Mesenchymal stem cell (in vitro differentiated cells and primary cell): ENCODE data around the gene NTRK3.

Experiments used
- DNase-seq: peaks from one replicate; pipeline ENCODE4 v3.0.0-alpha.2; 2013
- H2AFZ ChIP-seq: one replicate; pipeline ENCODE4 v1.6.1; 2013; ENCODE audit warnings: low read depth, mild to moderate bottlenecking, control low read depth, inconsistent platforms, low read length, moderate library complexity
- H2AK5ac ChIP-seq: 2 replicates; pipeline ENCODE4 v1.6.1; 2013; ENCODE audit warnings: low read length, moderate library complexity, mild to moderate bottlenecking, inconsistent platforms; ENCODE audit not compliant: severe bottlenecking
- H2BK120ac ChIP-seq: one replicate; pipeline ENCODE4 v1.6.1; 2013; ENCODE audit warnings: low read depth, mild to moderate bottlenecking, inconsistent platforms, low read length, moderate library complexity
- H2BK12ac ChIP-seq, 2 experiments: one replicate each; pipeline ENCODE4 v1.6.1; 2013; ENCODE audit warnings: inconsistent platforms in 2 of 2, low read length in 2 of 2, mild to moderate bottlenecking in 2 of 2, moderate library complexity in 2 of 2, control low read depth in 1 of 2
- H2BK15ac ChIP-seq: one replicate; pipeline ENCODE4 v1.6.1; 2013; ENCODE audit warnings: mild to moderate bottlenecking, low read depth, inconsistent platforms; ENCODE audit not compliant: poor library complexity, severe bottlenecking
- H2BK5ac ChIP-seq: 2 replicates; pipeline ENCODE4 v1.6.1; 2013; ENCODE audit warnings: low read depth, mild to moderate bottlenecking, low read length, control low read depth, inconsistent platforms; ENCODE audit not compliant: poor library complexity, severe bottlenecking
- H3K14ac ChIP-seq, 2 experiments: one replicate each; pipeline ENCODE4 v1.6.1; 2013; ENCODE audit warnings: inconsistent platforms in 2 of 2, low read length in 2 of 2, control low read depth in 1 of 2, mild to moderate bottlenecking in 1 of 2, moderate library complexity in 1 of 2
- H3K18ac ChIP-seq, 2 experiments: one replicate each; pipeline ENCODE4 v1.6.1; 2013; ENCODE audit warnings: inconsistent platforms in 2 of 2, low read length in 2 of 2, control low read depth in 1 of 2, low read depth in 1 of 2, mild to moderate bottlenecking in 1 of 2
- H3K23ac ChIP-seq, 2 experiments: one replicate each; pipeline ENCODE4 v1.6.1; 2013; ENCODE audit warnings: inconsistent platforms in 2 of 2, low read length in 2 of 2, mild to moderate bottlenecking in 2 of 2, moderate library complexity in 2 of 2, control low read depth in 1 of 2
- H3K27ac ChIP-seq: 2 replicates; pipeline ENCODE4 v1.5.1; 2013; ENCODE audit warnings: mild to moderate bottlenecking, moderate library complexity, low read length, control low read depth, inconsistent platforms; ENCODE audit not compliant: poor library complexity, severe bottlenecking
- H3K27me3 ChIP-seq, 2 experiments: 2 replicates each; pipeline versions ENCODE4 v1.6.1 to v1.7.0; 2013; ENCODE audit warnings: low read length in 2 of 2, mild to moderate bottlenecking in 2 of 2, moderate library complexity in 2 of 2, control low read depth in 1 of 2, inconsistent platforms in 1 of 2; ENCODE audit not compliant: control insufficient read depth in 1 of 2, insufficient read depth in 1 of 2
- H3K36me3 ChIP-seq, 2 experiments: 2 replicates each; pipeline versions ENCODE4 v1.6.1 to v1.7.0; 2013; ENCODE audit warnings: low read length in 2 of 2, control low read depth in 1 of 2, inconsistent platforms in 1 of 2, low read depth in 1 of 2, mild to moderate bottlenecking in 1 of 2; ENCODE audit not compliant: insufficient read depth in 2 of 2, control insufficient read depth in 1 of 2
- H3K4ac ChIP-seq, 2 experiments: one replicate each; pipeline ENCODE4 v1.6.1; 2013; ENCODE audit warnings: inconsistent platforms in 2 of 2, low read length in 2 of 2, mild to moderate bottlenecking in 2 of 2, moderate library complexity in 2 of 2, control low read depth in 1 of 2, low read depth in 1 of 2
- H3K4me1 ChIP-seq: 2 replicates; pipeline ENCODE4 v1.6.1; 2013; ENCODE audit warnings: low read depth, low read length, control low read depth; ENCODE audit not compliant: control insufficient read depth, insufficient read depth
- H3K4me2 ChIP-seq: 2 replicates; pipeline ENCODE4 v1.6.1; 2013; ENCODE audit warnings: low read length, mild to moderate bottlenecking, inconsistent platforms; ENCODE audit not compliant: poor library complexity, severe bottlenecking
- H3K4me3 ChIP-seq, 2 experiments: 2 replicates each; pipeline versions ENCODE4 v1.5.1 to v1.7.0; 2013; ENCODE audit warnings: low read length in 2 of 2, mild to moderate bottlenecking in 2 of 2, control low read depth in 1 of 2, low read depth in 1 of 2; ENCODE audit not compliant: insufficient read depth in 1 of 2
- H3K79me1 ChIP-seq: replicated peaks from 2 replicates; pipeline ENCODE4 v1.6.1; 2013; ENCODE audit warnings: mild to moderate bottlenecking, control low read depth, low read length, inconsistent platforms; ENCODE audit not compliant: poor library complexity, severe bottlenecking
- H3K9ac ChIP-seq: 2 replicates; pipeline ENCODE4 v1.7.0; 2013; ENCODE audit warnings: mild to moderate bottlenecking, low read length, moderate library complexity
- H3K9me3 ChIP-seq: 2 replicates; pipeline ENCODE4 v1.7.0; 2013; ENCODE audit warnings: mild to moderate bottlenecking, low read length; ENCODE audit not compliant: control insufficient read depth
- H4K8ac ChIP-seq: one replicate; pipeline ENCODE4 v1.6.1; 2013; ENCODE audit warnings: inconsistent platforms, mild to moderate bottlenecking, low read length, moderate library complexity
- H4K91ac ChIP-seq: one replicate; pipeline ENCODE4 v1.6.1; 2013; ENCODE audit warnings: mild to moderate bottlenecking, low read length, inconsistent platforms
- WGBS: methylation state at CpG from one replicate; pipeline ENCODE4 v1.1.7; 2013; ENCODE audit warnings: mixed read lengths; 5-methylcytosine and 5-hydroxymethylcytosine counted together

NTRK3 gene

GRCh38 chr15:88057836-88058235 is 198.7 kb downstream of the NTRK3 start:
- Histone ChIP-seq H4K91ac (no peak overlapping the region), H2BK12ac (no peak overlapping the region), H4K8ac (no peak overlapping the region), H2BK15ac (no peak overlapping the region), H3K9ac (no peak overlapping the region), H3K4ac (no peak overlapping the region), H3K18ac (no peak overlapping the region), H3K36me3 (no peaks in the 10 kb centered on the region), H3K27ac (no peak overlapping the region), H3K79me1 (no peaks in the 10 kb centered on the region), H2AK5ac (no peak overlapping the region), H3K14ac (no peak overlapping the region), H3K4me1 (no peaks in the 10 kb centered on the region), H2AFZ (no peak overlapping the region), H3K4me2 (no peak overlapping the region), H2BK5ac (no peak overlapping the region), H2BK120ac (no peak overlapping the region), H3K27me3 (peaks cover 0 to 6% of the 10 kb centered on the region in 2 experiments), H3K23ac (no peak overlapping the region), H3K4me3 (no peak overlapping the region), H3K9me3 (no peaks in the 10 kb centered on the region)
- DNase-seq = no peak
- WGBS = 78% methylated on average over 8 of the region's 9 CpGs

GRCh38 chr15:88049506-88049905 is 207.0 kb downstream of the NTRK3 start:
- no peak overlapping the region for H4K91ac ChIP-seq
- H2AFZ ChIP-seq = no peak overlapping the region

GRCh38 chr15:88048755-88049154 is 207.8 kb downstream of the NTRK3 start:
- Histone ChIP-seq H3K4ac (no peak overlapping the region), H3K27me3 (peaks cover 0 to 17% of the 10 kb centered on the region in 2 experiments), H3K4me2 (no peak overlapping the region), H3K14ac (no peak overlapping the region), H3K9ac (no peak overlapping the region), H3K18ac (no peak overlapping the region), H3K23ac (no peak overlapping the region), H2AK5ac (no peak overlapping the region), H3K9me3 (no peaks in the 10 kb centered on the region), H4K91ac (no peak overlapping the region), H2AFZ (no peak overlapping the region), H3K36me3 (no peaks in the 10 kb centered on the region), H3K27ac (no peak overlapping the region), H3K4me1 (no peaks in the 10 kb centered on the region), H2BK12ac (no peak overlapping the region), H3K4me3 (no peak overlapping the region), H2BK120ac (no peak overlapping the region), H2BK5ac (no peak overlapping the region), H3K79me1 (no peaks in the 10 kb centered on the region), H4K8ac (no peak overlapping the region), H2BK15ac (no peak overlapping the region)
- 64% methylated on average over 2 of the region's 3 CpGs for whole genome bisulfite sequencing
- DNase-seq = no peak

More at GRCh38 chr15:88049506-88049905, 207.0 kb downstream of the NTRK3 start:
- no peak overlapping the region for H3K9ac ChIP-seq
- H3K36me3 ChIP-seq = no peaks in the 10 kb centered on the region
- H2AK5ac ChIP-seq = no peak overlapping the region
- 100% methylated on average over 1 of the region's 1 CpG for WGBS
- H2BK120ac ChIP-seq = no peak overlapping the region
- no peak overlapping the region for H3K4me3 ChIP-seq
- H2BK15ac ChIP-seq = no peak overlapping the region
- no peak overlapping the region for H3K14ac ChIP-seq
- no peak overlapping the region for H3K18ac ChIP-seq
- peaks cover 0 to 17% of the 10 kb centered on the region in 2 experiments for H3K27me3 ChIP-seq
- H3K79me1 ChIP-seq = no peaks in the 10 kb centered on the region
- H3K23ac ChIP-seq = no peak overlapping the region
- no peak overlapping the region for H3K4ac ChIP-seq
- H2BK5ac ChIP-seq = no peak overlapping the region
- no peak overlapping the region for H4K8ac ChIP-seq
- H3K27ac ChIP-seq = no peak overlapping the region
- H2BK12ac ChIP-seq = no peak overlapping the region
- no peak overlapping the region for H3K4me2 ChIP-seq
- H3K9me3 ChIP-seq = no peaks in the 10 kb centered on the region
- DNase-seq = no peak
- H3K4me1 ChIP-seq = no peaks in the 10 kb centered on the region

GRCh38 chr15:88048237-88048636 is 208.3 kb downstream of the NTRK3 start:
- Histone ChIP-seq H3K4me3 (no peak overlapping the region), H3K4me2 (no peak overlapping the region), H3K79me1 (no peaks in the 10 kb centered on the region), H3K36me3 (no peaks in the 10 kb centered on the region), H4K8ac (no peak overlapping the region), H3K9me3 (no peaks in the 10 kb centered on the region), H3K4me1 (no peaks in the 10 kb centered on the region), H2BK15ac (no peak overlapping the region), H2AFZ (no peak overlapping the region), H2BK5ac (no peak overlapping the region), H3K23ac (no peak overlapping the region), H2AK5ac (no peak overlapping the region), H3K27me3 (peaks cover 0 to 20% of the 10 kb centered on the region in 2 experiments), H2BK120ac (no peak overlapping the region), H3K18ac (no peak overlapping the region), H3K14ac (no peak overlapping the region), H4K91ac (no peak overlapping the region), H3K4ac (no peak overlapping the region), H2BK12ac (no peak overlapping the region), H3K27ac (no peak overlapping the region), H3K9ac (no peak overlapping the region)
- 83% methylated on average over 2 of the region's 2 CpGs for WGBS
- DNase-seq = no peak
